Pericardium fibroblast (primary cell): ENCODE data around the gene PACRG. TPM values are rescaled to one million over a fixed set of nuclear protein-coding genes. Genes with fewer than 3 reads are reported as not detected.

Experiments used
- total RNA-seq: library from RNA; depleted of rRNA; stranded (reverse); fragments of >200 nt; gene quantifications from 2 replicates; pipeline ENCODE4 v1.2.3, GENCODE V29; 2015

PACRG gene
- 0.12 TPM in 1 of 2 replicates, not detected in the other for total RNA-seq

GRCh38 chr6:162727322-162728182, at the start of gene PACRG, which contains the start of gene PRKN:
PACRG (plus strand) TSS chr6:162727974.
PRKN (minus strand) TSS chr6:162727766.

Other genes with a start within 250 kb of the PACRG start
- gene PRKN, start 208 bp upstream of the PACRG start, total RNA-seq = 0.68 and 1.8 TPM in 2 replicates